Measurements from ENCODE around the gene RNU6-8.
A peak's percentile ranks its signal among the peaks of the same experiment; 100 is the strongest.

DNA sequence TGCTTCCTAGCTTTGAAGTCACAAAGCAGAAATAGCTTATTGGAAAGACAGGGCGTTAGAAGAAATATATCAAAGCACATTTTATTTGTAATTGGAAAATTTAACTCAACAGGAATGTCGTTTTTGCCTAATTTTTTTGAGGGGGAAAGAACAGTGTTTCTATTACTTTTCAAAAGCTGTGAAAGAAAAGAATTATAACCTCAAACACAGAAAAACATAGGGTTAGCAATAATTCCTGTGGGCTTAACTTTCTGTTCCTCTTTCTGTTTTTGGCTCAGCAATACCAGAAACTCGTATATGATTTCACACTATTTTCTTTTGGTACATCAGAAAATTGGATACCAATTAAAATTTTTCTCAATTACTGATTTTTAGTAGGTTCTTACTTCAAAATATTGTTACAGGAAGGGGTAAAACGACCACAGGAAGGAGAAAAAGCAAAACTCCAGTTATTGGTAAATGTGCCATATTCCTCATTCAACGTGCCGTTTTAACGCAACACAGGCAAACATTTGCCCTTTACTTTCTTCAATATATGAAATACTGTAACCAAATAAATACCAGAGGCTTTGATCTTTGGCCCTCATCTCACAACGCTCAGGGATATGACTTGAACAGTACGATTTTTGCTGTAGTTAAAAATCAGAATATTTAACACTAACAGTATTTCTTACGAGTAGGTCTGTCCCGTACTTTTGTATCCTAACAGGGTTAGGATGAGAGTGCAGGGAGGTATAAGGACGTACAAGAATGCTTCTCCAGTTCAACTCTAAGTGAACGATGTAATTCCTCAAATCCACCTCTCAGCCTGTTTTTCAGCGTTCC lies 2.5 kb downstream of the RNU6-8 start:
- TF ChIP-seq, protein P1, sequence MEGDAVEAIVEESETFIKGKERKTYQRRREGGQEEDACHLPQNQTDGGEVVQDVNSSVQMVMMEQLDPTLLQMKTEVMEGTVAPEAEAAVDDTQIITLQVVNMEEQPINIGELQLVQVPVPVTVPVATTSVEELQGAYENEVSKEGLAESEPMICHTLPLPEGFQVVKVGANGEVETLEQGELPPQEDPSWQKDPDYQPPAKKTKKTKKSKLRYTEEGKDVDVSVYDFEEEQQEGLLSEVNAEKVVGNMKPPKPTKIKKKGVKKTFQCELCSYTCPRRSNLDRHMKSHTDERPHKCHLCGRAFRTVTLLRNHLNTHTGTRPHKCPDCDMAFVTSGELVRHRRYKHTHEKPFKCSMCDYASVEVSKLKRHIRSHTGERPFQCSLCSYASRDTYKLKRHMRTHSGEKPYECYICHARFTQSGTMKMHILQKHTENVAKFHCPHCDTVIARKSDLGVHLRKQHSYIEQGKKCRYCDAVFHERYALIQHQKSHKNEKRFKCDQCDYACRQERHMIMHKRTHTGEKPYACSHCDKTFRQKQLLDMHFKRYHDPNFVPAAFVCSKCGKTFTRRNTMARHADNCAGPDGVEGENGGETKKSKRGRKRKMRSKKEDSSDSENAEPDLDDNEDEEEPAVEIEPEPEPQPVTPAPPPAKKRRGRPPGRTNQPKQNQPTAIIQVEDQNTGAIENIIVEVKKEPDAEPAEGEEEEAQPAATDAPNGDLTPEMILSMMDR (IDR thresholded peaks at IDR 0.05) = peak in 1 of 3 donors; percentile 4
- no peak for TF ChIP-seq EP300 (IDR thresholded peaks at IDR 0.05)
- TF ChIP-seq POLR2A (IDR thresholded peaks at IDR 0.05) = no peak

All from ovary (tissue), 3 donors.